Bronchus fibroblast of lung (primary cell): Measurements from ENCODE around the gene MESD. TPM values are rescaled to one million over a fixed set of nuclear protein-coding genes. Genes with fewer than 3 reads are reported as not detected.

ENCODE experiments used
- total RNA-seq: library from RNA; depleted of rRNA; stranded (reverse); fragments of >200 nt; gene quantifications from 2 replicates; pipeline ENCODE4 v1.2.3, GENCODE V29; 2015

The MESD gene
- 14.7 and 16.3 TPM in 2 replicates for total RNA-seq

GRCh38 chr15:80989518-80990478, at the start of gene MESD:
MESD (minus strand) TSS chr15:80989819; CDS start chr15:80989791, 28 bp downstream.

GRCh38 chr15:81000624-81001151, 11.1 kb upstream of the MESD start, which contains the start of gene TLNRD1:
TLNRD1 (plus strand) TSS chr15:81000923; CDS start chr15:81002272, 1,349 bp downstream.

Other genes starting within 250 kb of the MESD start
- 2.7 and 3.0 TPM in 2 replicates for gene CEMIP, start 210.4 kb downstream of the MESD start, total RNA-seq
- gene TLNRD1, start 11.1 kb upstream of the MESD start, total RNA-seq: 13.2 and 15.0 TPM in 2 replicates
- not detected in 2 replicates for gene CFAP161, start 144.5 kb upstream of the MESD start, total RNA-seq
- gene IL16, start 207.1 kb upstream of the MESD start, total RNA-seq: 0.34 and 1.0 TPM in 2 replicates